B cell (primary cell): Measurements from ENCODE around the gene CERT1. TPM values are rescaled to one million over a fixed set of nuclear protein-coding genes. Genes with fewer than 3 reads are reported as not detected.

Experiments
- ATAC-seq: fragments of 200-7000 bp; cut with Tn5 transposase; one replicate; pipeline ENCODE4 v1.10.0; 2021; ENCODE audit warnings: low read depth, mild to moderate bottlenecking, moderate number of reproducible peaks, moderate library complexity
- CTCF ChIA-PET: fragments of 350-600 bp; sonication (Branson Sonifier 250); formaldehyde crosslinking; loops from one replicate; lab custom pipeline; 2021; ENCODE audit warnings: antibody characterized with exemption, inconsistent platforms; lab: Charles Lee
- POLR2A ChIA-PET: fragments of 350-600 bp; sonication (Branson Sonifier 250); formaldehyde crosslinking; loops from one replicate; lab custom pipeline; 2021; ENCODE audit warnings: antibody characterized with exemption; lab: Charles Lee
- DNase-seq: peaks from one replicate; pipeline ENCODE4 v3.0.0; 2013
- H2AFZ ChIP-seq: 2 replicates; pipeline ENCODE4 v1.6.1; 2012; ENCODE audit warnings: mild to moderate bottlenecking, low read depth, low read length; ENCODE audit not compliant: insufficient read depth, poor library complexity, severe bottlenecking
- H3K27ac ChIP-seq, 2 donors: 1 replicate in 1 of 2; 2 replicates in 1 of 2; pipeline ENCODE4 v1.5.1; 2012 to 2013; ENCODE audit warnings: low read length in 2 of 2, mild to moderate bottlenecking in 2 of 2, moderate library complexity in 1 of 2
- H3K27me3 ChIP-seq, 4 experiments: fragments of 200-600 bp in 1 of 4; sonication (generic) in 1 of 4; replicated peaks in 1 of 4; 1 replicate in 2 of 4; 2 replicates in 2 of 4; pipeline versions ENCODE4 v1.6.1 to v1.7.0; 2013 to 2016; ENCODE audit warnings: low read length in 3 of 4, mild to moderate bottlenecking in 2 of 4, mixed read lengths in 1 of 4, moderate library complexity in 1 of 4; ENCODE audit not compliant: insufficient read depth in 4 of 4, control insufficient read depth in 3 of 4; ENCODE audit errors: control extremely low read depth in 1 of 4
- H3K36me3 ChIP-seq, 2 experiments: replicated peaks in 1 of 2; 1 replicate in 1 of 2; 2 replicates in 1 of 2; pipeline versions ENCODE4 v1.6.1 to v1.7.1; 2013; ENCODE audit warnings: low read length in 1 of 2; ENCODE audit not compliant: insufficient read depth in 2 of 2, control insufficient read depth in 1 of 2; ENCODE audit errors: control extremely low read depth in 1 of 2, extremely low read depth in 1 of 2
- H3K4me1 ChIP-seq, 2 donors: fragments of 200-600 bp in 1 of 2; sonication (generic) in 1 of 2; 1 replicate in 1 of 2; 2 replicates in 1 of 2; pipeline versions ENCODE4 v1.5.1 to v1.6.1; 2013 to 2017; ENCODE audit warnings: low read length in 2 of 2; ENCODE audit not compliant: control insufficient read depth in 2 of 2, insufficient read depth in 2 of 2
- H3K4me2 ChIP-seq: replicated peaks from 2 replicates; pipeline ENCODE3; 2012; ENCODE audit warnings: mild to moderate bottlenecking, low read depth, low read length; ENCODE audit not compliant: poor library complexity, severe bottlenecking
- H3K4me3 ChIP-seq, 5 experiments: fragments of 200-600 bp in 1 of 5; sonication (generic) in 1 of 5; 1 replicate in 3 of 5; 2 replicates in 2 of 5; pipeline versions ENCODE4 v1.5.1 to v1.7.0; 2011 to 2016; ENCODE audit warnings: low read length in 4 of 5, mild to moderate bottlenecking in 4 of 5, low read depth in 2 of 5, control low read depth in 1 of 5, moderate library complexity in 1 of 5; ENCODE audit not compliant: insufficient read depth in 1 of 5; ENCODE audit errors: control extremely low read depth in 1 of 5, extremely low read depth in 1 of 5
- H3K79me2 ChIP-seq: fragments of 200-600 bp; sonication (generic); one replicate; pipeline ENCODE4 v1.6.0; 2016; ENCODE audit warnings: low read length; ENCODE audit not compliant: control insufficient read depth, insufficient read depth
- H3K9ac ChIP-seq: fragments of 200-600 bp; sonication (generic); 2 replicates; pipeline ENCODE4 v1.6.1; 2017; ENCODE audit warnings: mild to moderate bottlenecking, low read length, moderate library complexity
- H3K9me3 ChIP-seq, 3 donors: one replicate each; pipeline versions ENCODE4 v1.6.1 to v1.7.1; 2013; ENCODE audit warnings: low read length in 2 of 3; ENCODE audit not compliant: control insufficient read depth in 2 of 3, insufficient read depth in 1 of 3; ENCODE audit errors: control extremely low read depth in 1 of 3
- H4K20me1 ChIP-seq: 2 replicates; pipeline ENCODE4 v1.6.0; 2012; ENCODE audit warnings: mild to moderate bottlenecking, low read length; ENCODE audit not compliant: insufficient read depth, control insufficient read depth, poor library complexity, severe bottlenecking
- H3K27ac Mint-ChIP-seq: one replicate; pipeline ENCODE4 v1.8.0; 2021; ENCODE audit warnings: mixed read lengths
- H3K27me3 Mint-ChIP-seq: one replicate; pipeline ENCODE4 v1.8.0; 2021; ENCODE audit warnings: mixed read lengths
- H3K4me1 Mint-ChIP-seq: one replicate; pipeline ENCODE4 v1.8.0; 2021; ENCODE audit warnings: mixed read lengths
- H3K4me3 Mint-ChIP-seq: one replicate; pipeline ENCODE4 v1.8.0; 2021; ENCODE audit warnings: mixed read lengths
- H3K9me3 Mint-ChIP-seq: one replicate; pipeline ENCODE4 v1.8.0; 2022; ENCODE audit warnings: mixed read lengths; ENCODE audit not compliant: insufficient read depth
- EZH2 ChIP-seq: IDR thresholded peaks from 2 replicates; pipeline ENCODE4 v1.6.1; 2012; ENCODE audit warnings: borderline replicate concordance, low read depth, mild to moderate bottlenecking, moderate library complexity, low read length; ENCODE audit not compliant: insufficient read depth, poor library complexity, severe bottlenecking
- WGBS: methylation state at CpG from one replicate; pipeline ENCODE4 v1.1.5; 2013; ENCODE audit warnings: missing lambda C conversion rate; ENCODE audit not compliant: insufficient coverage; 5-methylcytosine and 5-hydroxymethylcytosine counted together
- intact Hi-C: fragments of 100-400 bp; cut with micrococcal nuclease; formaldehyde crosslinking; loops from one replicate; pipeline ENCODE4 v1.10.0; 2022
- polyA plus RNA-seq: library from polyadenylated mRNA; depleted of rRNA; stranded (reverse); fragments of >200 nt; gene quantifications from 2 replicates; pipeline ENCODE4 v1.2.3, GENCODE V29; 2012
- total RNA-seq, 2 donors: library from RNA; stranded (reverse); fragments of 120-200 nt in 1 of 2; gene quantifications; 1 replicate in 1 of 2; 2 replicates in 1 of 2; pipeline versions ENCODE4 v1.2.3 to v1.2.4, GENCODE V29; 2013 to 2022
- TF ChIP-seq, protein P1 (sequence below): fragments of 200-600 bp; IDR thresholded peaks from one replicate; pipeline ENCODE4 v1.8.0; 2022; ENCODE audit warnings: antibody characterized with exemption, mild to moderate bottlenecking

CERT1 gene
- total and polyA plus RNA-seq, 2 donors (not counting 1 experiment from before 2014, with no cell fraction given): 13.7 to 60.5 TPM

DNA sequence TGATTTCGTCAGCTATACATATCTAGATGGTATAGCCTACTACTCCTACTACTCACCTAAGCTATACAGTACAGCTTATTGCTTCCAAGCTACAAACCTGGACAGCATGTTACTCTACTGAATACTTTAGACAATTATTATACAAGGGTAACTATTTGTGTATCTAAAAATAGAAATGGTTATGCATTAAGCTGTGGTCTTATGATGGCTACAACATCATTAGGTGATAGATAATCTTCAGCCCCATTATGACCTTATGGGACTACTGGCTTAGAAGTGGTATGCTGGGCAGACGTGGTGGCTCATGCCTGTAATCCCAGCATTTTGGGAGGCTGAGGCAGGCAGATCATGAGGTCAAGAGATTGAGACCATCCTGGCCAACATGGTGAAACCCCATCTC is 40.2 kb downstream of the CERT1 start:
- H3K4me1 Mint-ChIP-seq: peaks cover 23% of the 10 kb centered on the region
- no peaks in the 10 kb centered on the region for H3K27me3 ChIP-seq
- peaks cover 12% of the 10 kb centered on the region for H4K20me1 ChIP-seq
- H3K9me3 Mint-ChIP-seq: peaks cover 24% of the 10 kb centered on the region
- H3K9ac ChIP-seq: no peak overlapping the region
- no peak overlapping the region for H3K27ac Mint-ChIP-seq
- no peak for DNase-seq
- H3K79me2 ChIP-seq: peaks cover 69% of the 10 kb centered on the region
- no peak for ATAC-seq
- intact Hi-C loops: no loop called here
- POLR2A ChIA-PET: no interaction called here
- H3K4me1 ChIP-seq: no peaks in the 10 kb centered on the region
- no CpG with 5 or more reads among the region's 2 CpGs for WGBS
- no peak overlapping the region for H3K4me2 ChIP-seq
- TF ChIP-seq, protein P1, sequence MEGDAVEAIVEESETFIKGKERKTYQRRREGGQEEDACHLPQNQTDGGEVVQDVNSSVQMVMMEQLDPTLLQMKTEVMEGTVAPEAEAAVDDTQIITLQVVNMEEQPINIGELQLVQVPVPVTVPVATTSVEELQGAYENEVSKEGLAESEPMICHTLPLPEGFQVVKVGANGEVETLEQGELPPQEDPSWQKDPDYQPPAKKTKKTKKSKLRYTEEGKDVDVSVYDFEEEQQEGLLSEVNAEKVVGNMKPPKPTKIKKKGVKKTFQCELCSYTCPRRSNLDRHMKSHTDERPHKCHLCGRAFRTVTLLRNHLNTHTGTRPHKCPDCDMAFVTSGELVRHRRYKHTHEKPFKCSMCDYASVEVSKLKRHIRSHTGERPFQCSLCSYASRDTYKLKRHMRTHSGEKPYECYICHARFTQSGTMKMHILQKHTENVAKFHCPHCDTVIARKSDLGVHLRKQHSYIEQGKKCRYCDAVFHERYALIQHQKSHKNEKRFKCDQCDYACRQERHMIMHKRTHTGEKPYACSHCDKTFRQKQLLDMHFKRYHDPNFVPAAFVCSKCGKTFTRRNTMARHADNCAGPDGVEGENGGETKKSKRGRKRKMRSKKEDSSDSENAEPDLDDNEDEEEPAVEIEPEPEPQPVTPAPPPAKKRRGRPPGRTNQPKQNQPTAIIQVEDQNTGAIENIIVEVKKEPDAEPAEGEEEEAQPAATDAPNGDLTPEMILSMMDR: no peak
- TF ChIP-seq EZH2: no peak
- no peak overlapping the region for H3K27ac ChIP-seq
- CTCF ChIA-PET: no interaction called here
- peaks cover 6 to 9% of the 10 kb centered on the region in 2 experiments for H3K36me3 ChIP-seq
- H2AFZ ChIP-seq: no peak overlapping the region
- H3K4me3 ChIP-seq: no peak overlapping the region
- peaks cover 16 to 28% (median 16%) of the 10 kb centered on the region in 3 donors for H3K9me3 ChIP-seq
- H3K27me3 Mint-ChIP-seq: no peaks in the 10 kb centered on the region
- H3K4me3 Mint-ChIP-seq: no peak overlapping the region

DNA sequence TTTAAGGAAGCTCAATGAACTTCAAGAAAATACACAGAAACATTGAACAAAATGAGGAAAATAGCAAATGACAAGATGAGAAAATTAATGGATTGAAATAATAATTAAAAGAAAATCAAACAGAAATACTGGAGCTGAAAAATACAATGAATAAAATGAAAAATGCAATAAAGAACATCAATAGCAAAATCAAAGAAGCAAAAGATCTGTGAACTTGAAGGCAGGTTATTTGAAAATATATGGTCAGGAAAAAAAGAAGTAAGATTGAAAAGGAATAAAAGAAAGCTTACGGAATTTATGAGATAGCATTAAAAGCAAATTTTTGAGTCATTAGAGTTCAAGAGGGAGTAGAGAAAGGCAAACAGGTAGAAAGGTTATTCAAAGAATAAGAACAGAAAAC is 42.4 kb downstream of the CERT1 start:
- Histone ChIP-seq H3K9me3 (peaks cover 16 to 28% (median 16%) of the 10 kb centered on the region in 3 donors), H3K4me2 (no peak overlapping the region), H3K9ac (no peak overlapping the region), H3K36me3 (peaks cover 6 to 12% of the 10 kb centered on the region in 2 experiments), H2AFZ (no peak overlapping the region), H3K27ac (no peak overlapping the region), H3K4me3 (no peak overlapping the region), H3K4me1 (no peaks in the 10 kb centered on the region), H3K27me3 (no peaks in the 10 kb centered on the region), H4K20me1 (peaks cover 33% of the 10 kb centered on the region), H3K79me2 (peaks cover 90% of the 10 kb centered on the region)
- H3K4me1 Mint-ChIP-seq: peaks cover 35% of the 10 kb centered on the region
- no peak for DNase-seq
- 100% methylated on average over 1 of the region's 1 CpG for WGBS
- ChIA-PET POLR2A (no interaction called here), CTCF (no interaction called here)
- ATAC-seq: no peak
- peaks cover 25% of the 10 kb centered on the region for H3K9me3 Mint-ChIP-seq
- H3K27me3 Mint-ChIP-seq: no peaks in the 10 kb centered on the region
- intact Hi-C loops: no loop called here
- H3K27ac Mint-ChIP-seq: no peak overlapping the region
- TF ChIP-seq EZH2: no peak
- TF ChIP-seq, protein P1: no peak
- H3K4me3 Mint-ChIP-seq: no peak overlapping the region
